GM18498 (cell line): ENCODE measurements around the gene BIRC3.
A peak's percentile ranks its signal among the peaks of the same experiment; 100 is the strongest.

Experiments used
- ATAC-seq: cut with Tn5 transposase; IDR thresholded peaks from one replicate; pipeline ENCODE4 v1.9.1; 2021; ENCODE audit warnings: mild to moderate bottlenecking, moderate library complexity; ENCODE audit not compliant: unreplicated experiment

Gene BIRC3

DNA sequence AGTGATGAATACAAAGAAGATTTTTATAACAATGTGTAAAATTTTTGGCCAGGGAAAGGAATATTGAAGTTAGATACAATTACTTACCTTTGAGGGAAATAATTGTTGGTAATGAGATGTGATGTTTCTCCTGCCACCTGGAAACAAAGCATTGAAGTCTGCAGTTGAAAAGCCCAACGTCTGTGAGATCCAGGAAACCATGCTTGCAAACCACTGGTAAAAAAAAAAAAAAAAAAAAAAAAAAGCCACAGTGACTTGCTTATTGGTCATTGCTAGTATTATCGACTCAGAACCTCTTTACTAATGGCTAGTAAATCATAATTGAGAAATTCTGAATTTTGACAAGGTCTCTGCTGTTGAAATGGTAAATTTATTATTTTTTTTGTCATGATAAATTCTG is 5.3 kb downstream of the BIRC3 start:
- no peak for ATAC-seq

DNA sequence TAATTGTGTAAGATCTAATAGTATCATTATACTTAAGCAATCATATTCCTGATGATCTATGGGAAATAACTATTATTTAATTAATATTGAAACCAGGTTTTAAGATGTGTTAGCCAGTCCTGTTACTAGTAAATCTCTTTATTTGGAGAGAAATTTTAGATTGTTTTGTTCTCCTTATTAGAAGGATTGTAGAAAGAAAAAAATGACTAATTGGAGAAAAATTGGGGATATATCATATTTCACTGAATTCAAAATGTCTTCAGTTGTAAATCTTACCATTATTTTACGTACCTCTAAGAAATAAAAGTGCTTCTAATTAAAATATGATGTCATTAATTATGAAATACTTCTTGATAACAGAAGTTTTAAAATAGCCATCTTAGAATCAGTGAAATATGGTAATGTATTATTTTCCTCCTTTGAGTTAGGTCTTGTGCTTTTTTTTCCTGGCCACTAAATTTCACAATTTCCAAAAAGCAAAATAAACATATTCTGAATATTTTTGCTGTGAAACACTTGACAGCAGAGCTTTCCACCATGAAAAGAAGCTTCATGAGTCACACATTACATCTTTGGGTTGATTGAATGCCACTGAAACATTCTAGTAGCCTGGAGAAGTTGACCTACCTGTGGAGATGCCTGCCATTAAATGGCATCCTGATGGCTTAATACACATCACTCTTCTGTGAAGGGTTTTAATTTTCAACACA is 6.4 kb downstream of the BIRC3 start:
- no peak for ATAC-seq

DNA sequence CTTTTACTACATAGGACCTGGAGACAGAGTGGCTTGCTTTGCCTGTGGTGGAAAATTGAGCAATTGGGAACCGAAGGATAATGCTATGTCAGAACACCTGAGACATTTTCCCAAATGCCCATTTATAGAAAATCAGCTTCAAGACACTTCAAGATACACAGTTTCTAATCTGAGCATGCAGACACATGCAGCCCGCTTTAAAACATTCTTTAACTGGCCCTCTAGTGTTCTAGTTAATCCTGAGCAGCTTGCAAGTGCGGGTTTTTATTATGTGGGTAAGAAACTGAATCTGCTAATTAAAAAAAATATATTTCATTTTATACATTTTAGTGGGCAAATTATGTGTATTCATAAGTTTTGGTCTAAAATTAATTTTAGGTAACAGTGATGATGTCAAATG is 7.8 kb downstream of the BIRC3 start:
- ATAC-seq, result no peak

DNA sequence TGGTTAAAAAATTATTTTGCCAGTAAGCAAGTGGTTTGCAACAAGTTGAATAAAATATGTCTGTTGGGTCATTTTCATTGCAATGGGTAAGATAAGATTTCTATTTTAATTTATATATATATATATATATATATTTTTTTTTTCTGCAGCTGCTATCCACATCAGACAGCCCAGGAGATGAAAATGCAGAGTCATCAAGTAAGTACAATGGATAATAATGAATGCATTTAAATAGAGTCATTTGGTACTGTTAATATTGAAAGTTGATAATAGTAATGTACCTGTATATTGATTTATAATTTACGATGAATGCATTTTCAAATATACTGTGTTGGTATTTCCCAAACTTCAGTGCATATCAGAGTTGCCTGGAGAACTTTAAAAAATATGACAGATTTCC is 11.5 kb downstream of the BIRC3 start:
- ATAC-seq, result no peak

DNA sequence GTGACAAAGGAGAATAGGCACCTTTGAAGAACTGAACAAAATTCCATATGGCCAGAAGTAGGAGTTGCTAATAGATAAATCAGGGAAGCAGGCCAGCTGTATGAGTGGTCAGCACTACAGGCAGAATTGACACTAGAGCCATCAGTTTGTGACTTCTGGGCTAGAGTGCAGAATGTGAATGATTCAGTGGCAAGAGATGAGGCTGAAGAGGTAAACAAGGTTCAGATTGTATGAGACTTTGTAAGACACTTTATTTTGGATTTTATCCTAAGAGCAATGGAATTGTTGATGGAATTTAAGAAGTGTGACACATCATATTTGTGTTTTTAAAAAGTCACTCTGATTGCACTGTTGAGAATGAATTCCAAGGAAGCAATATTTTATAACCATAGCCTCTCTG is 12.9 kb downstream of the BIRC3 start:
- no peak for ATAC-seq

DNA sequence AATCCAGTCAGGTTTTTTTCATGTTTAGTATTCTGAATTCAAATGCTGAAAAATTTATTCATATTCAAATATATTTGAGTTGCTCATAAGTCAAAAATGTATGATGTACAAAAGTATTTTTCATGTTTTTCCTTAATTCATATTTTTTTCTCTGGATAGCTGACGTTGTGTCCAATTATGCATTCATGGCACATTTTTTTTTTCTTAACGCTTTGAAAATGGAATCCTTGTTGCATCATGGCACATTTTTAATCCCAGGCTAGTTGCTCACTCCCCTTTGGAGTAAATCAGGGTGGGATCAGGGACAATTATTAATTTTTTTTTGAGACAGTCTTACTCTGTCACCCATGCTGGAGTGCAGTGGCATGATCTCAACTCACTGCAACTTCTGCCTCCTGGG is 14.1 kb downstream of the BIRC3 start:
- ATAC-seq, result no peak

DNA sequence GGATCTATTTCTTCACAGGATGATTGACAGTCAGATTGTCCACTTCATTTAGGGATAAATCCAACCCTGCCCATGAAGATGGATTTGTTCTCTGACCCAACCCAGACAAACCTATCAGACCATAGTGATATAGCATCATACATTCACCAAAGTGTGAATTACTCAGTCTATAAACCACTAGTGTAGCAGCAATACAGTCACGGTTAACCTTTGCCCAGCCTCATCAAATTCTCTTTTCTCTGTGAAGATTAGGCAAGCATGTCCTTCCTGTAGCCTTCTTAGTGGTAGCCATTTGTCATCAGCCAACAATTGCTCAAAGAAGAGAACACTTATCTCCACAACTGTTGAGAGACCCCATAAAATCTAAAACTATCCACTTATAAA is 15.3 kb downstream of the BIRC3 start:
- ATAC-seq, result no peak

DNA sequence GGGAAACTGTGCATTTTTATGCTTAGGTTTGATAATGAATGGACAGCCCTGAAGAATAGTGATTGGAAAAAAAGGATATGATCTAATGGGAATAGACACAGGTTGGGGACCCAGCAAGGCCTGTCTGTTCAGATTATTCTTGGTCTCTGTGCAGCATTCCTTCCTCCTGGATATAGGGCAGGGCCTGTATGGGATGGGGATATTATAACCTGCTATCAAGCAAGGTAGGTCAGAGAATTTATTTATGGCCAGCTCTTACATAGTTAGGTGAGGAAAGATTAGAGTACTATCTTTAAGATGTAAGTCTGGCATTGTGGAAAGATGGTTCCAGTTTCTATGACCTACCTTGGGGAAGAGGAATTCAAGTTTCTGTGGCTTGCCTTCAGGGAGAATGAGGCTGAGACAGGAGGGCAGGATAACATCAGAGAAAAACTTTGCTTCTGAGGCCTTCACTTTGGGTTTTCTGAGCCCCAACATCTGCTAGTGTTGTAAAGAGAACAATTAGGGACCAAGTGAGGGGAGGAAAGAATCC is 21.3 kb downstream of the BIRC3 start:
- ATAC-seq, result no peak

DNA sequence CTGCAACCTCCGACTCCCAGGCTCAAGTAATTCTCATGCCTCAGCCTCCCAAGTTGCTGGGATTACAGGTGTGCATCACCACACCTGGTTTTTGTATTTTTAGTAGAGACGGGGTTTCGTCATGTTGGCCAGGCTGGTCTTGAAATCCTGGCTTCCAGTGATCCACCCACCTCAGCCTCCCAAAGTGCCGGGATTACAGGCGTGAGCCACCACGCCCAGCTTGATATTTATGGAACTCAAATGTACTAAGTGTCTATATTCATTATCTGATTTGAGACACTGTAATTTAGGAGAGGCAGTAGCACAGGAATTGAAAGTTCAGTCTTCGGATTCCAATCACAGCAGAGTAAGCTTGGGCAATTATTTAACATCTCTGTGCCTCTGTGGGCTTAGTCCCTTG is 24.0 kb downstream of the BIRC3 start:
- ATAC-seq, result peak; percentile 3

DNA sequence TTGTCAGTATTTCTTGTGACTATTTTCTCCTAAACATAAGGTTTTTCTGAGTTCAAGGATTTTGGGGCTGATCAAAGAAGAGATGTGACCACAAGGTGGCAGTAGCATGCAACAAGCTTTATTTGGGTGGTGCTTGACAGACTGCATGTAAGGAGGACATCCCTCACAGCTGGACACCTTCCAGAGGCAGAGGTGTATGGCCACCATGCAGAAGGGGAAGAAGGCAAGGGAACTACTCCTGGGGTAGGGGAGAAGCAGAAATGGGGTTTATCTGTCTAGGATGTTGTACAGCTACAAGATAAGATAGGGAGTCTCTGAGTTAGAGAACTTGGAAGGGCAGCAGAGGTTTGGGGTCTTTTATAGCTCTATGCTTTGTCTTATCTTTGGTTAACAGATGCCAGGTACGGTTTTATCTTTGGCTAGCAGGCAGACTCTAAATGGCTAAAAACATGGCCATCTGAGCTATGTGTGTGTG is 24.6 kb downstream of the BIRC3 start:
- peak; percentile 59 for ATAC-seq

DNA sequence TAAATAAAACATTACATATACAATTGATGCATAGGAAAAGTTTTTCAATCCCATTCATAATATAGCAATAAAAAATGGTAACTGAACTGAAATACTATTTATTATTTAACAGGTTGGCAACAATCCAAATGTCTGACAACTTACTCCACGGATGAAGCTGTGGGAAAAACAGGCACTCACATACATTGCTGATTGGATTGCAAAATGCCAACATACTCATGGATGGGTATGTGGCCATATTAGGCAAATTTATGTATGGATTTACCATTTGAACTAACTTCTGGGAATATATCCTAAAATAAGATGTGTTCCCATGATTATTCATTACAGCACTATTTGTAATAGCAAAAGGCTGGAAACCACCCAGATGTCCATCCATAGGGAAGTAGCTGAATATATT is 26.5 kb downstream of the BIRC3 start:
- no peak for ATAC-seq

DNA sequence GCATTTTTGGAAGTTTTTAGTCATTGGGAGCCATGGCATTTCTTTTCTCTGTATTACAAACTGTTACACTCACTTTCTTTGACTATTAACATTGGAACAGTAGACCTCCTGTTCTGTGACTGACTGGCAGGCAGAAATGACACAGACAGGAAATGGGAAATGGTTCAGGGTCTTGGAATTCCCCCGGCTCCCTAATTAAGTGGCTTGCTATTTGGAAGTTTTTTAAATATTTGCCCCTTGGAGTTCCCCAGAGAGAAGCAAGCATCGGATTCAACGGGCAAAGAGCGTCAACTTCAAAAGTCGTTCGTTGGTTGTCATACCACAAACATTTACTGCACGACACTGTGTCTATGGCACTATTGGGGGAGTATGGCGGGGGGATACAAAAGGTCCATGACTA is 28.6 kb downstream of the BIRC3 start:
- no peak for ATAC-seq

DNA sequence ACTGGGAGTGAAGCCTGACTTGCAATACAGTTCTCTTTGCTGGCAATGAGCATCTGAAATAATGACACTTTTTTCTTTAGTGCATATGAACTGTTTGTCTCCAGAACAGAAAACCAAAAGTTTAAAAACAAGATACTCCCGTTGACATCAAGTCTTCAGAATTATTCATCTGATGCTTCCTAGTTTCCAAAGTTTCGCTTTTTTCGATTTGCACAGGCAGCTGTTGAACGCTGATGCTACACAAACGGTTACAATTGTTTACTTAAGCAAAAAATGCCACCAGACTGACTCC is 29.1 kb downstream of the BIRC3 start:
- ATAC-seq, result no peak

DNA sequence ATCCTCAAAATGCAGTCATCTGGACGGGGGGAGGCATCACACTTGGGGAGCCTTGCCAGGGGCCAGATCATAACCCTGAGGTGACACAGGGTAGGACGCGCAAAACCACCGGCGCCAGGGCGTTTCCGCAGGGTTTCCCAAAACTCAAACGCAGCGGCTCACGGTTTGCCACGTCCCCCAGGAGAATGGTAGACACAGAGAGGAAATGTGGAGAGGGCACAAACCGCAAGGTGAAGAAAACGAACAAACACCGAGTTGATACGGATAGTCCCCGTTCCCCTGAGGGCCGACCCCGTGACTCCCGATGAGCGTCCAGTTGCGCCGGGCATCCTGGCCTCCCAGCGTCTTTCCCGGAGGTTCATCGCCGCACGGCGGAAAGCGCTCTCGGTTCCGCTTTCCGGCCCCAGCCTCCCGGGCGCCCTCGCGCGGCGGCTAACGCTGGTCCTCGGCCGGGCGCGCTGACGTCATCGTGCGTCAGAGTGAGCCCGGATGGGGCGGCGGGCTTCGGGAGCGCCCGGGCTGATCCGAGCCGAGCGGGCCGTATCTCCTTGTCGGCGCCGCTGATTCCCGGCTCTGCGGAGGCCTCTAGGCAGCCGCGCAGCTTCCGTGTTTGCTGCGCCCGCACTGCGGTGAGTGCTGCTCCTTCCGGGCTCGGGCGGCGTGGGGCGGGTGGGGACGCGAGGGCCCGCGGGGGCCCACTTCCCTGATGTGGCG is 29.6 kb downstream of the BIRC3 start, which contains the start of gene BIRC2:
TSS of gene BIRC2 (plus strand) at position 467 of the 714 bp plus-strand sequence. CDS start 2,641 bp downstream, outside the sequence.
- peak; percentile 94 for ATAC-seq

DNA sequence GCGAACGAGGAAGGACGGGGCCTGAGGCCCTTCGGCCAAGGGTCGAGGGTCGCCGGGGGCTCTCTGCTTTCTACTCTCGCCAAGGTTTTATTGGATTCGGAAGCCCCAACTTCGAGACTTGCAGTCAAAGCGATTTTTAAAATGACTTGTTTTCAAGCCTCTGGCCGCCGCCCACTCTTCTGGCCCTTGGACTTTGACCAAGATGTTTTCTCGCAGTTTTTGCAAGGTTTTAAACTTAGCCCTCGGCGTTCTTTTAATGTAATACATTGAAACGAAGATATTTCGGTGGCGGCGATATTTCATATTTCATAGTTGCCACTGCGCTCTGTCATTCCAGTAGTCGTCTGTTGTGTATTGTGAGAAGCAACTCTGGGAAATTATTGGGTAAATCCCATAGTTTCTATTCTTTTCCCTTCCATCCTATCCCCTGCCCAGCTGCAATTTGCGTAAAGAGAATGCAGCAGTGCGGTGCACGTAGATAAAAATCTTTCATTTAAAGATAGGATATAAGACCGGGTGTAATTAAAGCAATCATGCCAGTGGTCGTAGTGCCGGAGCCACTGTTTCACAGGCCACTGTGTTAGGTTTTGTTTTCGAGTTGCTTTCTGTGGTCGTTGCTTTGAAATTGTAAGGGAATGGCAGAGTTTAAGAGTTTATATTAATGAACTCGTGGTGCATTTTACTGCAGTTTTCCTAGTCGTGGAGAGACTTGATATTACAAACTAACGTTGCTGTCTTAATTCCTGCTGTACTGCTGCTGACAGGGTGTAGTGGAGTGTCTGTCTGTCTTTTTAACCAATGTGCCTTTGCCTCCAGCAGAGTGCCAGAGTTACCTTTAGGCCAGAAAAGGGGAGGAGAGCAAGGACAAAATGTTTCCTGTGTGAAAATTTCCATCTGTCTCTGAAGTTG is 30.4 kb downstream of the BIRC3 start:
- peak; percentile 20 for ATAC-seq

DNA sequence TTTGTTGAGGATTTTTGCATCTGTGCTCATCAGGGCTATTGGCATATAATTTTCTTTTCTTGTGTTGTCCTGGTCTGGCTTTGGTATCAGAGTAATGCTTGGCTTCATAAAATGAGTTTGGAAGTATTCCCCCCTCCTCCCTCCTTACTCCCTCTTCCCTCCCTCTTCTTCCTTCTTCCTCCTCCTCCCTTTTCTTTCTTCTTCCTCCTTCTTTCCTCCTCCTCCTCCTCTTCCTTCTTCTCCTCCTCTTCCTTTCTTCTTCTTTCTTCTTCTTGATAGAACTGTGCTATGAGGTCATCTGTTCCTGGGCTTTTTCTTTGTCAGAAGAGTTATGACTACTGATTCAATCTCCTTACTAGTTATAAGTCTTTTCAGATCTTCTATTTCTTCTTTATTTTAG is 39.8 kb downstream of the BIRC3 start:
- no peak for ATAC-seq

DNA sequence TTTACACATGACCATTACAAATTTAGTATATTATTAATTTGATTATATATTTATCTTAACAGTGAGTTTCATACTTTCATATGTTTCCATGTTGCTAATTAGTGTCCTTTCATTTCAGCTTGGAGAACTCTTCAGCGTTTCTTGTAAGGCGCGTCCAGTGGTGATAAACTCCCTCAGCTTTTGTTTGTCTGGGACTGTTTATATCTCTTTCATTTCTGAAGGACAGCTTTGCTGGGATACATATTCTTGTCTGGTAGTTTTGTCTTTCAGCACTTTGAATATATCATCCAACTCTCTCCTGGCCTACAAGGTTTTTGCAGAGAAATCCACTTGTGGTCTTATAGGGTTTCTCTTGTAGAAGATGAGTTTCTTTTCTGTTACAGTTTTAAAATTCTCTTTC is 42.1 kb downstream of the BIRC3 start:
- ATAC-seq, result no peak

DNA sequence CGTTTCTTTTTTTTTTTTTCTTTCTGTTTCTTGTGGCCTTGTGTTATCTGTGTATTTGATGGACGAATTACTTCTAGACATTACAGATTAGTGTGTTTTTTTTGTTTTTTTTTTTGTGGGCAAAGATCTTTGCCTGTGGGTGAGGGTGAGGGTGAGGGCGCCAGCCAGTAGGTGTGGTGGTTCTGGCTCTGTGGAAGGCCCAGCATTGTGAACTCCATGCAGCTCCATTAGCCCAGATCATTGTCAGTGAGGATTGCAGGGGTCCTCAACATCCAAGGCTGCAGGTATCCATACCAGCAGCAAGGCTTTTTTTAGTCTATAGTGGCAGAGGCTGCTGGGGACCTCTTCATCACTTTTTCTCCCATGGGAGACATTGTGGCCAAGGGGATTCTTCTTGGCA is 43.4 kb downstream of the BIRC3 start:
- no peak for ATAC-seq

DNA sequence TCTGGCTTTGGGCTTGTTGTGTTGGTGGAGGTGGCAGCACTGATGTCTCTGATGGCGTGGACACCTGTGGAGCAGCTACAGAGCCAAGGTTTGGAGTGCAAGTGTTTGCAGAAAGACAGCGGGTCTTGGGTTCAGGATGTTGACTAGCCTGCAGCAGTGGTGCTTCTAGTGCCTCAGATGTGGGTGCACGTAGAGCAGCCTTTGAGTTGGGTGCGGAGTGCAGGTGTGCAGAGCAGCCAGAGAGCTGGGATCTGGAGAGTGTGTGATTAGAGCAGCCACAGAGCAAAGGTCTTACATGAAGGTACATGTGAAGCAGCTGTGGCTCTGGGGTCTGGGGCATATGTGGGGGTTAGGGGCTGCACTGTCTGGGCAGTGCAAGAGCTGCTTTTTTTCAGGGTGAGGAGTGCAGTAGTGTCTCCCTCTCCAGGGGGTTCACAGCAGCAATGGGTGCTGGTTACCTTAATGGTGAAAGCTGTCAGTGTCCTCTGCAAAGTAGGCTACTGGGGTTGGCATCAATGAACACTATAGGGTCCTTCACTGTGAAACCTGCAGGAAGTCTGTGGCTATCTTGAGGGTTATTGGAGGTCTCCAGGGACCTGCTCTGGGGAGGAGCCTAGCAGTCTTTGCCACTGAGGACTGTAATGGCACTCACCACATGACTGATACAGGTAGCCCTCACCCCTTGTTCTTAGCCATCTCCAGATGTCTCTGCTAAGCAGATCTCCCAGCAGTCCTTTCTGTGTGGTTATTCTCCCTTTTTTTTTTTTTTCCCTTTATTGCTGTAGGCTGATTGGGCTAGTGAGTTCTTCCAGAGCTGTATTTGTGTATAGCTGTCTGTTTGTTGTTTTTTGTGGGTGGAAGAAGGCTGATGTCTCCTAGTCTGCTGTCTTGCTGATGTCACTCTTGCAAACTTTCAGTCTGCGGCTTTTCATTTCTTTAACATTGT is 44.1 kb downstream of the BIRC3 start:
- ATAC-seq, result peak; percentile 86

DNA sequence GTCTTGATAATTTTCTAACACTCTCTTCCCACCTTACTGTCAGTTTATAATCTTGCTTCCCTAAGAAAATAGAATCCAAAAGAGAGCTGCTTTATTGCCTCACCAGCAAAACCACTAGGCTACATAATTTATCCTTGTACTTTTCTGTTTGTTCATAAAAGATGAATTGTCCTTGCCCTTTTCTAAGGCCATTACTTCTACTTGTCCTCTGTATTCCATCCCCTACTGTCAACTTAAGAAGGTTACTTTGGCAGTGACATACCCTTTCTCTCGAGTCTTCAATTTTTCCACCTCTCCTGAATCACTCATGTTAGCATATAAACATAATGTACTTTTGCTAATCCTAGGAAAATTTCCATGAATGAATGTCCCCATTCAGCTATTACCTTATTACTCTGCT is 47.7 kb downstream of the BIRC3 start:
- no peak for ATAC-seq
